Neural progenitor cell (in vitro differentiated cells): ENCODE data around the gene ALDH5A1.

Experiments used
- CTCF ChIP-seq: fragments of 200-600 bp; sonication (generic); IDR thresholded peaks from 2 replicates; pipeline ENCODE4 v1.5.1; 2017; ENCODE audit warnings: antibody characterized with exemption, mild to moderate bottlenecking
- EZH2 ChIP-seq: fragments of 200-600 bp; sonication (generic); IDR thresholded peaks from 2 replicates; pipeline ENCODE4 v1.6.1; 2017; ENCODE audit warnings: antibody characterized with exemption, mild to moderate bottlenecking, moderate library complexity
- EZH2phosphoT487 ChIP-seq: fragments of 200-600 bp; sonication (generic); IDR thresholded peaks from 2 replicates; pipeline ENCODE4 v1.6.1; 2017; ENCODE audit warnings: antibody characterized with exemption

GRCh38 chr6:24497254-24497970, 2.6 kb downstream of the ALDH5A1 start:
- no peak for TF ChIP-seq CTCF
- no peak for TF ChIP-seq EZH2
- TF ChIP-seq EZH2phosphoT487, result no peak
